H1 (cell line): ENCODE results near the gene LHFPL6. TPM values are rescaled to one million over a fixed set of nuclear protein-coding genes. Genes with fewer than 3 reads are reported as not detected.
A peak's percentile ranks its signal among the peaks of the same experiment; 100 is the strongest.

ENCODE experiments used
- CTCF ChIA-PET: fragments of 300-600 bp; sonication (Branson Sonifier 250); formaldehyde crosslinking; loops from one replicate; lab custom pipeline; 2021; ENCODE audit not compliant: partially characterized antibody; lab: Charles Lee
- POLR2A ChIA-PET: fragments of 300-600 bp; sonication (Branson Sonifier 250); formaldehyde crosslinking; loops from one replicate; lab custom pipeline; 2021; ENCODE audit warnings: inconsistent platforms; ENCODE audit not compliant: partially characterized antibody; lab: Charles Lee
- DNase-seq, 2 experiments: peaks; one replicate each; pipeline versions ENCODE4 v3.0.0 to v3.0.0-alpha.2; 2010 to 2022; ENCODE audit warnings: low spot score in 2 of 2, low read depth in 1 of 2, mixed read lengths in 1 of 2
- FAIRE-seq: peaks from 2 replicates; lab custom pipeline; 2011; peaks lifted over from hg19 to GRCh38; lab: Jason Lieb, UNC
- H2AFZ ChIP-seq: 2 replicates; pipeline ENCODE4 v1.8.1; 2012; ENCODE audit warnings: low read length, inconsistent platforms
- H2AK5ac ChIP-seq: 2 replicates; pipeline ENCODE4 v1.6.1; 2013; ENCODE audit warnings: low read depth, low read length
- H2BK120ac ChIP-seq: replicated peaks from 2 replicates; pipeline ENCODE3; 2013; ENCODE audit warnings: low read depth, low read length, inconsistent platforms
- H2BK12ac ChIP-seq: 2 replicates; pipeline ENCODE4 v1.6.1; 2013; ENCODE audit warnings: low read depth, low read length
- H2BK15ac ChIP-seq: 2 replicates; pipeline ENCODE4 v1.6.1; 2013; ENCODE audit warnings: low read length
- H2BK20ac ChIP-seq: 2 replicates; pipeline ENCODE4 v1.6.1; 2013; ENCODE audit warnings: low read length
- H2BK5ac ChIP-seq: 2 replicates; pipeline ENCODE4 v1.6.1; 2013; ENCODE audit warnings: low read depth, low read length
- H3K14ac ChIP-seq: 2 replicates; pipeline ENCODE4 v1.6.1; 2013; ENCODE audit warnings: inconsistent platforms; ENCODE audit not compliant: insufficient read length
- H3K18ac ChIP-seq: 2 replicates; pipeline ENCODE4 v1.6.1; 2013; ENCODE audit warnings: low read length; ENCODE audit errors: extremely low read depth
- H3K23ac ChIP-seq: 2 replicates; pipeline ENCODE4 v1.6.1; 2013; ENCODE audit warnings: inconsistent platforms; ENCODE audit not compliant: insufficient read length
- H3K23me2 ChIP-seq: 2 replicates; pipeline ENCODE4 v1.6.1; 2013; ENCODE audit warnings: low read depth, low read length
- H3K27ac ChIP-seq: 2 replicates; pipeline ENCODE4 v1.6.1; 2011; ENCODE audit warnings: low read depth, low read length, inconsistent platforms
- H3K27me3 ChIP-seq, 4 experiments: replicated peaks in 1 of 4; 1 replicate in 1 of 4; 2 replicates in 3 of 4; pipeline versions ENCODE4 v1.6.1 to v1.8.1; 2011 to 2013; ENCODE audit warnings: low read length in 3 of 4, mild to moderate bottlenecking in 3 of 4, inconsistent platforms in 2 of 4, mixed read lengths in 2 of 4, moderate library complexity in 1 of 4; ENCODE audit not compliant: control insufficient read depth in 3 of 4, insufficient read depth in 3 of 4; ENCODE audit errors: extremely low read depth in 1 of 4
- H3K36me3 ChIP-seq, 4 experiments: 2 replicates each; pipeline versions ENCODE4 v1.6.1 to v1.8.1; 2011 to 2013; ENCODE audit warnings: mild to moderate bottlenecking in 4 of 4, low read length in 3 of 4, moderate library complexity in 2 of 4, control low read depth in 1 of 4, inconsistent platforms in 1 of 4; ENCODE audit not compliant: insufficient read depth in 4 of 4, control insufficient read depth in 2 of 4
- H3K4ac ChIP-seq: replicated peaks from 2 replicates; pipeline ENCODE3; 2013; ENCODE audit warnings: low read length, low read depth, mixed read lengths, inconsistent platforms; ENCODE audit not compliant: insufficient read length
- H3K4me1 ChIP-seq, 4 experiments: replicated peaks in 1 of 4; 1 replicate in 1 of 4; 2 replicates in 3 of 4; pipeline versions ENCODE4 v1.6.1 to v1.8.1; 2011 to 2013; ENCODE audit warnings: low read length in 3 of 4, inconsistent platforms in 2 of 4, mixed read lengths in 1 of 4; ENCODE audit not compliant: insufficient read depth in 4 of 4, control insufficient read depth in 3 of 4
- H3K4me2 ChIP-seq, 2 experiments: 2 replicates each; pipeline versions ENCODE4 v1.6.1 to v1.8.1; 2011 to 2013; ENCODE audit warnings: low read depth in 2 of 2, low read length in 2 of 2, control low read depth in 1 of 2, inconsistent platforms in 1 of 2, mild to moderate bottlenecking in 1 of 2; ENCODE audit not compliant: insufficient read depth in 1 of 2
- H3K4me3 ChIP-seq, 4 experiments: fragments of 200-600, 300-600 bp in 1 of 4; sonication (generic), shearing (Covaris generic), sonication (Bioruptor Twin) in 1 of 4; 2 replicates each; pipeline versions ENCODE4 v1.5.1 to v1.8.1; 2011 to 2016; ENCODE audit warnings: low read length in 4 of 4, low read depth in 3 of 4, control low read depth in 2 of 4, inconsistent platforms in 2 of 4, mild to moderate bottlenecking in 2 of 4, mixed read lengths in 1 of 4, moderate library complexity in 1 of 4; ENCODE audit not compliant: insufficient read depth in 2 of 4; ENCODE audit errors: extremely low read depth in 1 of 4
- H3K56ac ChIP-seq: replicated peaks from 2 replicates; pipeline ENCODE3; 2013; ENCODE audit warnings: low read depth, mild to moderate bottlenecking, mixed read lengths, low read length, inconsistent platforms; ENCODE audit not compliant: insufficient read length
- H3K79me1 ChIP-seq: 2 replicates; pipeline ENCODE4 v1.6.1; 2013; ENCODE audit warnings: low read depth, low read length, control low read depth
- H3K79me2 ChIP-seq, 2 experiments: 2 replicates each; pipeline versions ENCODE4 v1.6.1 to v1.8.1; 2012 to 2013; ENCODE audit warnings: low read length in 2 of 2, mild to moderate bottlenecking in 2 of 2, inconsistent platforms in 1 of 2; ENCODE audit not compliant: insufficient read depth in 2 of 2, control insufficient read depth in 1 of 2
- H3K9ac ChIP-seq, 4 experiments: replicated peaks in 1 of 4; 1 replicate in 1 of 4; 2 replicates in 3 of 4; pipeline versions ENCODE4 v1.6.1 to v1.8.1; 2011 to 2013; ENCODE audit warnings: low read depth in 3 of 4, low read length in 3 of 4, control low read depth in 2 of 4, mild to moderate bottlenecking in 2 of 4, moderate library complexity in 2 of 4, inconsistent platforms in 1 of 4; ENCODE audit errors: extremely low read depth in 1 of 4
- H3K9me3 ChIP-seq, 2 experiments: 2 replicates each; pipeline versions ENCODE4 v1.6.1 to v1.8.1; 2012 to 2013; ENCODE audit warnings: mild to moderate bottlenecking in 2 of 2, moderate library complexity in 2 of 2, control low read depth in 1 of 2, inconsistent platforms in 1 of 2, low read depth in 1 of 2, low read length in 1 of 2, mixed read lengths in 1 of 2; ENCODE audit not compliant: insufficient read depth in 2 of 2
- H4K20me1 ChIP-seq, 2 experiments: replicated peaks in 1 of 2; 2 replicates each; pipeline versions ENCODE3 to v1.8.1; 2011 to 2013; ENCODE audit warnings: inconsistent platforms in 2 of 2, low read length in 2 of 2, mild to moderate bottlenecking in 1 of 2; ENCODE audit not compliant: insufficient read depth in 2 of 2, control insufficient read depth in 1 of 2
- H4K5ac ChIP-seq: 2 replicates; pipeline ENCODE4 v1.6.1; 2013; ENCODE audit warnings: low read length, low read depth, mixed read lengths, inconsistent platforms; ENCODE audit not compliant: insufficient read length
- H4K8ac ChIP-seq: 2 replicates; pipeline ENCODE4 v1.8.0; 2013; ENCODE audit warnings: mild to moderate bottlenecking, moderate library complexity, low read length, inconsistent platforms; ENCODE audit not compliant: insufficient read depth; ENCODE audit errors: extremely low read depth
- H4K91ac ChIP-seq: replicated peaks from 2 replicates; pipeline ENCODE3; 2013; ENCODE audit warnings: low read length, mixed read lengths, inconsistent platforms; ENCODE audit not compliant: insufficient read length
- BCL11A ChIP-seq, 2 experiments: IDR thresholded peaks; one replicate each; pipeline ENCODE4 v1.6.1; 2011; ENCODE audit warnings: low read depth in 2 of 2, low read length in 2 of 2, mild to moderate bottlenecking in 2 of 2
- CHD2 ChIP-seq: IDR thresholded peaks from 2 replicates; pipeline ENCODE4 v1.6.1; 2012; ENCODE audit warnings: low read length, improper control_type of control experiment
- EZH2 ChIP-seq: fragments of 200-600 bp; sonication (generic); IDR thresholded peaks from 2 replicates; pipeline ENCODE4 v1.7.1; 2012; ENCODE audit warnings: low read depth, mild to moderate bottlenecking, moderate library complexity, low read length, inconsistent platforms; ENCODE audit not compliant: severe bottlenecking
- GABPA ChIP-seq: IDR thresholded peaks from 2 replicates; pipeline ENCODE4 v1.6.1; 2011; ENCODE audit warnings: mild to moderate bottlenecking, low read length, moderate library complexity, borderline replicate concordance; ENCODE audit not compliant: insufficient read depth
- KDM5A ChIP-seq: fragments of 200-600 bp; IDR thresholded peaks from 2 replicates; pipeline ENCODE4 v1.7.1; 2012; ENCODE audit warnings: mild to moderate bottlenecking, low read length, inconsistent platforms, mixed read lengths
- POLR2A ChIP-seq, 2 experiments: IDR thresholded peaks; 1 replicate in 1 of 2; 2 replicates in 1 of 2; pipeline ENCODE4 v1.6.1; 2011; ENCODE audit warnings: low read depth in 2 of 2, low read length in 2 of 2, mild to moderate bottlenecking in 2 of 2; ENCODE audit errors: control extremely low read depth in 1 of 2
- POLR2AphosphoS5 ChIP-seq: IDR thresholded peaks from 2 replicates; pipeline ENCODE4 v1.6.1; 2011; ENCODE audit warnings: low read depth, low read length
- RXRA ChIP-seq: IDR thresholded peaks from 2 replicates; pipeline ENCODE4 v1.6.1; 2011; ENCODE audit warnings: low read depth, mild to moderate bottlenecking, low read length, moderate library complexity; ENCODE audit not compliant: insufficient read depth
- TAF1 ChIP-seq: IDR thresholded peaks from 2 replicates; pipeline ENCODE4 v1.6.1; 2011; ENCODE audit warnings: mild to moderate bottlenecking, low read depth, low read length
- TCF12 ChIP-seq: IDR thresholded peaks from 2 replicates; pipeline ENCODE4 v1.6.1; 2011; ENCODE audit warnings: low read depth, mild to moderate bottlenecking, low read length
- WGBS, 2 experiments: shearing (Covaris generic) in 1 of 2; methylation state at CpG; one replicate each; pipeline versions ENCODE4 v1.1.6 to v1.1.7; 2013 to 2015; ENCODE audit warnings: low lambda C conversion rate in 2 of 2, mixed read lengths in 2 of 2, inconsistent platforms in 1 of 2, low coverage in 1 of 2, missing lambda C conversion rate in 1 of 2; ENCODE audit not compliant: insufficient replicate concordance in 2 of 2, insufficient coverage in 1 of 2, insufficient read length in 1 of 2; ENCODE audit errors: extremely low coverage in 1 of 2, missing lambda C conversion rate in 1 of 2; 5-methylcytosine and 5-hydroxymethylcytosine counted together
- polyA plus RNA-seq, 7 experiments: library from polyadenylated mRNA; depleted of rRNA in 3 of 7; stranded (reverse) in 5 of 7; unstranded in 2 of 7; fragments of >200 nt in 5 of 7; fragments of 200-250 nt in 2 of 7; gene quantifications; 1 replicate in 5 of 7; 2 replicates in 1 of 7; 4 replicates in 1 of 7; pipeline versions ENCODE4 v1.2.1 to v1.2.3, GENCODE V29; 2011 to 2013; ENCODE audit warnings: missing spikeins in 2 of 7, mixed read lengths in 2 of 7
- total RNA-seq: library from RNA; stranded (reverse); fragmentation: NEBNext Ultra II Directional; extraction: Animal tissue kit (Norgen Biotek cat#: 25700); gene quantifications from 2 replicates; pipeline ENCODE4 v1.2.1, GENCODE V29; 2021
- TF ChIP-seq, protein P1 (sequence below): IDR thresholded peaks from 2 replicates; pipeline ENCODE4 v1.6.1; 2012; ENCODE audit warnings: inconsistent platforms
- TF ChIP-seq, protein P2 (sequence below), 3 experiments: IDR thresholded peaks; 1 replicate in 2 of 3; 2 replicates in 1 of 3; pipeline versions ENCODE4 v1.5.1 to v1.6.1; 2011; ENCODE audit warnings: low read length in 3 of 3, mild to moderate bottlenecking in 3 of 3, inconsistent platforms in 2 of 3, low read depth in 1 of 3, moderate library complexity in 1 of 3; ENCODE audit not compliant: insufficient read depth in 1 of 3; ENCODE audit errors: control extremely low read depth in 1 of 3

LHFPL6 gene
- total and polyA plus RNA-seq, 2 of the 8 experiments (the other 6 are each of a cell fraction or from before 2014, with no cell fraction given): 7.6 to 17.0 TPM

DNA sequence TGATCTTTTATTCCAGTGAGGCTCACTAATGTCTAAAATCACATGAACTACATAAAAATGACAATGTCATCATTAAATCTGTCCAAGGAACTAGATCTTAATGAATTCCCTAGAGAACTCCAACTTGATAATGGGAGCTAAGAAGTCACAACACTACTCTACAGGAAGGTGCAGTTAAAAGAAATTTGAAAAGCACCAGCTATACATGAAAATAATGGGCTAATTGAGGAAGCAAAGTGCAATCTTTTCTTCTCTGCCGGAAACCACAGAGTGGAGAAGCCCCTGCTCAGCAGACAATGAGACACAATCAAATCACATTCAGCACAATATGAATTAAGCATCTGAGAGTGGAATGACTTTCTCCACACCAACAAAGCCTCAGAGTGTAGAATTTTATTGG, 261.7 kb downstream of the LHFPL6 start:
- H3K79me2 ChIP-seq: no peaks in the 10 kb centered on the region
- no peak overlapping the region for H2AK5ac ChIP-seq
- no peaks in the 10 kb centered on the region for H3K79me1 ChIP-seq
- H2BK12ac ChIP-seq: no peak overlapping the region
- H3K4me3 ChIP-seq: no peak overlapping the region
- H4K5ac ChIP-seq: no peak overlapping the region
- DNase-seq (no peak), FAIRE-seq (no peak)
- no peak overlapping the region for H3K56ac ChIP-seq
- H3K27me3 ChIP-seq: peaks cover 0 to 7% (median under 1%) of the 10 kb centered on the region in 4 experiments; a peak in 1 of 7 replicates
- CTCF ChIA-PET: interaction anchor here (0.8 to 1.3 kb wide), 2 partner anchors 9 to 57 kb away, joined by 3 read pairs; no protein-coding TSS in a partner anchor
- 48% methylated on average over 1 of the region's 1 CpG; no CpG with 5 or more reads in 1 of the 2 experiments for WGBS, 2 experiments
- no peak overlapping the region for H2AFZ ChIP-seq
- H4K91ac ChIP-seq: no peak overlapping the region
- H4K8ac ChIP-seq: no peak overlapping the region
- POLR2A ChIA-PET: interaction anchor here (1.4 kb wide), 1 partner anchor 44 kb away, joined by 3 read pairs; no protein-coding TSS in a partner anchor
- no peaks in the 10 kb centered on the region for H3K36me3 ChIP-seq
- H2BK5ac ChIP-seq: no peak overlapping the region
- no peaks in the 10 kb centered on the region; the same call in 1 of the 2 replicates for H3K23me2 ChIP-seq
- H2BK20ac ChIP-seq: no peak overlapping the region
- no peak overlapping the region for H3K4me2 ChIP-seq
- H3K23ac ChIP-seq: no peak overlapping the region
- H3K9me3 ChIP-seq: no peaks in the 10 kb centered on the region
- peak overlapping the region; percentile 69 for H3K4ac ChIP-seq
- H4K20me1 ChIP-seq: no peaks in the 10 kb centered on the region
- H2BK15ac ChIP-seq: no peak overlapping the region
- no peak overlapping the region for H3K9ac ChIP-seq
- no peak overlapping the region for H3K14ac ChIP-seq
- H2BK120ac ChIP-seq: no peak overlapping the region
- no peak overlapping the region for H3K18ac ChIP-seq
- no peak overlapping the region for H3K27ac ChIP-seq
- no peaks in the 10 kb centered on the region for H3K4me1 ChIP-seq
- TF ChIP-seq, protein P1, sequence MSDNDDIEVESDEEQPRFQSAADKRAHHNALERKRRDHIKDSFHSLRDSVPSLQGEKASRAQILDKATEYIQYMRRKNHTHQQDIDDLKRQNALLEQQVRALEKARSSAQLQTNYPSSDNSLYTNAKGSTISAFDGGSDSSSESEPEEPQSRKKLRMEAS: no peak
- TF ChIP-seq POLR2A (IDR thresholded peaks at IDR 0.05; ENCODE audit: control extremely low read depth in 1 of 2, low read depth in 2 of 2, low read length in 2 of 2) (no peak), TAF1 (no peak), KDM5A (no peak), CHD2 (no peak), TCF12 (no peak), GABPA (no peak), BCL11A (IDR thresholded peaks at IDR 0.05; ENCODE audit: low read depth in 2 of 2, low read length in 2 of 2) (no peak), EZH2 (no peak), RXRA (no peak), POLR2AphosphoS5 (no peak)
- TF ChIP-seq, protein P2, sequence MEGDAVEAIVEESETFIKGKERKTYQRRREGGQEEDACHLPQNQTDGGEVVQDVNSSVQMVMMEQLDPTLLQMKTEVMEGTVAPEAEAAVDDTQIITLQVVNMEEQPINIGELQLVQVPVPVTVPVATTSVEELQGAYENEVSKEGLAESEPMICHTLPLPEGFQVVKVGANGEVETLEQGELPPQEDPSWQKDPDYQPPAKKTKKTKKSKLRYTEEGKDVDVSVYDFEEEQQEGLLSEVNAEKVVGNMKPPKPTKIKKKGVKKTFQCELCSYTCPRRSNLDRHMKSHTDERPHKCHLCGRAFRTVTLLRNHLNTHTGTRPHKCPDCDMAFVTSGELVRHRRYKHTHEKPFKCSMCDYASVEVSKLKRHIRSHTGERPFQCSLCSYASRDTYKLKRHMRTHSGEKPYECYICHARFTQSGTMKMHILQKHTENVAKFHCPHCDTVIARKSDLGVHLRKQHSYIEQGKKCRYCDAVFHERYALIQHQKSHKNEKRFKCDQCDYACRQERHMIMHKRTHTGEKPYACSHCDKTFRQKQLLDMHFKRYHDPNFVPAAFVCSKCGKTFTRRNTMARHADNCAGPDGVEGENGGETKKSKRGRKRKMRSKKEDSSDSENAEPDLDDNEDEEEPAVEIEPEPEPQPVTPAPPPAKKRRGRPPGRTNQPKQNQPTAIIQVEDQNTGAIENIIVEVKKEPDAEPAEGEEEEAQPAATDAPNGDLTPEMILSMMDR (IDR thresholded peaks at IDR 0.05; ENCODE audit: control extremely low read depth in 1 of 3, insufficient read depth in 1 of 3, low read depth in 1 of 3, low read length in 3 of 3): no peak
